Osteocyte (in vitro differentiated cells): ENCODE measurements around the gene TBCD. TPM values are rescaled to one million over a fixed set of nuclear protein-coding genes. Genes with fewer than 3 reads are reported as not detected.
A peak's percentile ranks its signal among the peaks of the same experiment; 100 is the strongest.

ENCODE experiments used
- DNase-seq: peaks from one replicate; pipeline ENCODE4 v3.0.0; 2021; ENCODE audit warnings: mixed read lengths; ENCODE audit not compliant: unreplicated experiment; ENCODE audit errors: extremely low spot score
- H3K27ac Mint-ChIP-seq: one replicate; pipeline ENCODE4 v1.8.0; 2021; ENCODE audit warnings: mild to moderate bottlenecking, mixed read lengths; ENCODE audit not compliant: unreplicated experiment
- H3K27me3 Mint-ChIP-seq: one replicate; pipeline ENCODE4 v1.8.0; 2021; ENCODE audit warnings: mixed read lengths; ENCODE audit not compliant: unreplicated experiment
- H3K36me3 Mint-ChIP-seq: one replicate; pipeline ENCODE4 v1.8.0; 2021; ENCODE audit warnings: mixed read lengths; ENCODE audit not compliant: unreplicated experiment
- H3K4me1 Mint-ChIP-seq: one replicate; pipeline ENCODE4 v1.8.0; 2021; ENCODE audit warnings: mixed read lengths; ENCODE audit not compliant: unreplicated experiment
- H3K4me3 Mint-ChIP-seq: one replicate; pipeline ENCODE4 v1.8.0; 2021; ENCODE audit warnings: mild to moderate bottlenecking, moderate library complexity, mixed read lengths; ENCODE audit not compliant: unreplicated experiment
- H3K9me3 Mint-ChIP-seq: one replicate; pipeline ENCODE4 v1.8.0; 2021; ENCODE audit warnings: mixed read lengths; ENCODE audit not compliant: unreplicated experiment
- CTCF ChIP-seq: fragments of 200-600 bp; sonication (generic); IDR thresholded peaks from 2 replicates; pipeline ENCODE4 v1.5.0; 2021; ENCODE audit warnings: antibody characterized with exemption, mild to moderate bottlenecking, moderate library complexity
- total RNA-seq: library from RNA; stranded (reverse); gene quantifications from 2 replicates; pipeline ENCODE4 v1.2.1, GENCODE V29; 2021

The TBCD gene
- total RNA-seq, 1 donor from 2014 or later: 74.0 TPM

- H3K4me3 Mint-ChIP-seq: peak overlapping the region; percentile 38
- H3K27ac Mint-ChIP-seq: no peak overlapping the region
- peaks cover 26% of the 10 kb centered on the region for H3K4me1 Mint-ChIP-seq
- no peak for DNase-seq
- peaks cover 7% of the 10 kb centered on the region for H3K36me3 Mint-ChIP-seq
- H3K9me3 Mint-ChIP-seq: peaks cover 4% of the 10 kb centered on the region
- no peak for TF ChIP-seq CTCF
- H3K27me3 Mint-ChIP-seq: no peaks in the 10 kb centered on the region
Observed at GRCh38 chr17:82750241-82750908, 1.5 kb upstream of the TBCD start.

DNA sequence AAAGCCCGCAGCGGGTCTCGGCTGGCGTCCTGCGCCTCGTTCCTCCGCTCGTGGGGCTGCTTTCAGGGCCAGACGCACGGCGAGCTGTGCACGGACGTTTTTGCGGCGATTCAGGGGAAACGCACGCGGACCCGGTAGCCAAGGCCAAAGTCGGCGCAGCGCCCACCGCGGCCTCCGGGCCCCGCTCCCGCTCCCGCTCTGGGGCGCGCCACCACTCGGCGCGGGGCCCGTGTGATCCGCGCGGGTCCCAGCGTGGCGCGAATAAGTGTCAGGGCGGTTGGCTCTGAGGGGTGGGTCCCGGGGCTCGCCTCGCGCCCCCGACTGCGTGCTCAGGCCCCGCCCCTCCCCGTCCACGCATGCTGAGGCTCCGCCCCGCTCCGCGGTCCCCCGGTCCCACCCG, 694 bp upstream of the TBCD start:
- TF ChIP-seq CTCF: no peak
- H3K9me3 Mint-ChIP-seq: peaks cover 2% of the 10 kb centered on the region
- peaks cover 5% of the 10 kb centered on the region for H3K36me3 Mint-ChIP-seq
- no peak overlapping the region for H3K27ac Mint-ChIP-seq
- H3K4me1 Mint-ChIP-seq: peaks cover 33% of the 10 kb centered on the region
- H3K27me3 Mint-ChIP-seq: no peaks in the 10 kb centered on the region
- peak overlapping the region; percentile 48 for H3K4me3 Mint-ChIP-seq
- no peak for DNase-seq

DNA sequence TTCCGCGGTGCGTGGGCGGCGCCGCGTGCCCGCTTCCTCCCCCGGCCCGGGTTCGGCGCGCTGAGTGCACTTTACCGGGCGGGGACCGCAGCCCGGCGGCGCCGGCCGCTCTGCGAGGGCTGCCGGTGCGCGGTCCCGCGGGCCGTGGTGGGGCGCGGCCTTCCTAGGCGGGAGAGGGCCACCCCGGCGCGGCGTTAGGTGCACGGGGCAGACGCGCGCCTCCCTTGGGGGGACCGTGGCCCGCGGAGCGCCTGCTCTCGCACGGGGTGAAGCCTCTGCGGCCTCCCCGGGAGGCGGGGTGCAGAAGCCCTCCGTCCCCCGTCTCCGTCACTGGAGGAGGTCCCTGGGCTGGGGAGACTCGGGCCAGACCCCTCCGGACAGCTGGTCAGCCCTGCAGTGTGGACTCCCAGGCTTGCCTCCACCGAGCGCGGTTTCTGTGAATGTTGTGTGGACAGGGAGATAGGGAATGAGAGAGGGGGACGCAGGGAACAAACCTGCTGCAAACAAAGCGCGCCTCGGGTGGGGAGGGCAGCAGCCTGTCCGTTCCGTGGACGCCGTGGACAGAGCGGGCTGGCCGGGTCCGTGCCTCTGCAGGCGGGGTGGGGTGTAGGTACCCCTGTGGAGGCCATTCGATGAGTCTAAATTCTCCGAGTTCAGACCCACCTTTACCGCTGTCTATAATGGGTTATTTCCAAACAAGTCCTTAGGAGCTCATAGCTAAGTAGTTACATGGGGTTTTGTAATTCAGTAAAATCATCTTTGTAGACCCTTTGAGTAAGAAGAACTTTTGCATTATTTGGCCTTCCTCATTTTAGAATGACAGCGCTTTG, 721 bp downstream of the TBCD start:
- no peak for TF ChIP-seq CTCF
- peaks cover 3% of the 10 kb centered on the region for H3K36me3 Mint-ChIP-seq
- H3K9me3 Mint-ChIP-seq: no peaks in the 10 kb centered on the region
- peaks cover 34% of the 10 kb centered on the region for H3K4me1 Mint-ChIP-seq
- H3K4me3 Mint-ChIP-seq: peak overlapping the region; percentile 89
- DNase-seq: no peak
- H3K27ac Mint-ChIP-seq: peak overlapping the region; percentile 65
- H3K27me3 Mint-ChIP-seq: no peaks in the 10 kb centered on the region

- H3K4me1 Mint-ChIP-seq: peaks cover 35% of the 10 kb centered on the region
- H3K27me3 Mint-ChIP-seq: no peaks in the 10 kb centered on the region
- DNase-seq: no peak
- H3K27ac Mint-ChIP-seq: no peak overlapping the region
- no peak for TF ChIP-seq CTCF
- H3K4me3 Mint-ChIP-seq: peak overlapping the region; percentile 89
- no peaks in the 10 kb centered on the region for H3K9me3 Mint-ChIP-seq
- peaks cover 3% of the 10 kb centered on the region for H3K36me3 Mint-ChIP-seq
Observed at GRCh38 chr17:82753201-82753464, 1.3 kb downstream of the TBCD start.
